GM23248 (cell line): ENCODE data around the gene ZNF536. TPM values are rescaled to one million over a fixed set of nuclear protein-coding genes. Genes with fewer than 3 reads are reported as not detected.

Source experiments
- DNase-seq: peaks from one replicate; pipeline ENCODE4 v3.0.0-alpha.2; 2015
- H2AFZ ChIP-seq: fragments of 200-600 bp; sonication (generic); 2 replicates; pipeline ENCODE4 v1.6.1; 2016; ENCODE audit warnings: antibody characterized with exemption
- H3F3A ChIP-seq: fragments of 200-600 bp; sonication (generic); 2 replicates; pipeline ENCODE4 v1.6.1; 2016; ENCODE audit warnings: mild to moderate bottlenecking, antibody characterized with exemption, mixed run types; ENCODE audit not compliant: insufficient read depth
- H3K27ac ChIP-seq: fragments of 200-600 bp; sonication (generic); 2 replicates; pipeline ENCODE4 v1.5.1; 2016; ENCODE audit warnings: mild to moderate bottlenecking
- H3K27me3 ChIP-seq: fragments of 200-600 bp; sonication (generic); replicated peaks from 2 replicates; pipeline ENCODE4 v1.6.1; 2016; ENCODE audit warnings: mild to moderate bottlenecking; ENCODE audit not compliant: insufficient read depth
- H3K36me3 ChIP-seq: fragments of 200-600 bp; sonication (generic); 2 replicates; pipeline ENCODE4 v1.6.1; 2016; ENCODE audit warnings: low read depth, mild to moderate bottlenecking
- H3K4me1 ChIP-seq: fragments of 200-600 bp; sonication (generic); 2 replicates; pipeline ENCODE4 v1.6.1; 2016; ENCODE audit warnings: mild to moderate bottlenecking; ENCODE audit not compliant: insufficient read depth
- H3K4me2 ChIP-seq: fragments of 200-600 bp; sonication (generic); one replicate; pipeline ENCODE4 v1.6.1; 2016; ENCODE audit warnings: mild to moderate bottlenecking; ENCODE audit not compliant: unreplicated experiment
- H3K4me3 ChIP-seq: fragments of 200-600 bp; sonication (generic); 2 replicates; pipeline ENCODE4 v1.5.1; 2016; ENCODE audit warnings: mild to moderate bottlenecking
- H3K79me2 ChIP-seq: fragments of 200-600 bp; sonication (generic); 2 replicates; pipeline ENCODE4 v1.6.1; 2016; ENCODE audit warnings: mild to moderate bottlenecking; ENCODE audit not compliant: insufficient read depth
- H3K9ac ChIP-seq: fragments of 200-600 bp; sonication (generic); 2 replicates; pipeline ENCODE4 v1.6.1; 2016; ENCODE audit warnings: mild to moderate bottlenecking
- H3K9me2 ChIP-seq: fragments of 200-600 bp; sonication (generic); 2 replicates; pipeline ENCODE4 v1.6.1; 2016; ENCODE audit warnings: mixed run types, mild to moderate bottlenecking, moderate library complexity; ENCODE audit not compliant: insufficient read depth
- H3K9me3 ChIP-seq: fragments of 200-600 bp; sonication (generic); one replicate; pipeline ENCODE4 v1.6.1; 2017; ENCODE audit warnings: low read depth
- H4K20me1 ChIP-seq: fragments of 200-600 bp; sonication (generic); 2 replicates; pipeline ENCODE4 v1.6.0; 2016; ENCODE audit not compliant: insufficient read depth
- EZH2 ChIP-seq: fragments of 200-600 bp; sonication (generic); IDR thresholded peaks from 2 replicates; pipeline ENCODE4 v1.6.1; 2018; ENCODE audit warnings: antibody characterized with exemption, mild to moderate bottlenecking; ENCODE audit not compliant: insufficient read depth, poor library complexity, severe bottlenecking
- EZH2phosphoT487 ChIP-seq: fragments of 200-600 bp; sonication (generic); IDR thresholded peaks from 2 replicates; pipeline ENCODE4 v1.6.1; 2018; ENCODE audit warnings: antibody characterized with exemption, moderate library complexity, mild to moderate bottlenecking, low read depth; ENCODE audit not compliant: insufficient read depth
- WGBS, 2 experiments: methylation state at CpG; one replicate each; pipeline ENCODE4 v1.1.6; 2015 to 2017; ENCODE audit warnings: low lambda C conversion rate in 2 of 2, low coverage in 1 of 2; ENCODE audit errors: missing lambda C conversion rate in 2 of 2; 5-methylcytosine and 5-hydroxymethylcytosine counted together
- in situ Hi-C: fragments of 300-500 bp; cut with MboI; formaldehyde crosslinking; loops from 2 replicates; pipeline ENCODE4 v1.15.0; 2020
- polyA plus RNA-seq: library from polyadenylated mRNA; unstranded; fragments of >200 nt; fragmentation: Nextera tagmentation; extraction: Ambion mirVana; gene quantifications from 2 replicates; pipeline ENCODE4 v1.2.1, GENCODE V29; 2016
- total RNA-seq: library from RNA; depleted of rRNA; stranded (reverse); fragments of >200 nt; shearing (Covaris generic); gene quantifications from 2 replicates; pipeline ENCODE4 v1.2.3, GENCODE V29; 2014

The ZNF536 gene
- total and polyA plus RNA-seq, 2 experiments from 2014 or later: 0.35 to 0.43 TPM

DNA sequence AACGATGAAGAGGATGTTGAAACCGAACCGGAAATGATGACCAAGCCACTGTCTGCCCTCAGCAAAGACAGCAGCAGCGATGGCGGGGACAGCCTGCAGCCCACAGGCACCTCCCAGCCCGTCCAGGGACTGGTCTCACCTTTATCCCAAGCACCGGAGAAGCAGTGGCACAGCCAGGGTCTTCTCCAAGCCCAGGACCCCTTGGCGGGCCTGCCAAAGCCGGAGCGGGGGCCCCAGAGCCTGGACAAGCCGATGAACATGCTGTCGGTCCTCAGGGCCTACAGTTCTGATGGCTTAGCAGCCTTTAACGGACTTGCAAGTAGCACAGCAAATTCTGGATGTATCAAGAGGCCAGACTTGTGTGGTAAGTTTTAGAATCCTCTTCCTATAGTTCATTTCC, 177.0 kb downstream of the ZNF536 start:
- DNase-seq: no peak
- H3K9me2 ChIP-seq: no peaks in the 10 kb centered on the region
- no peaks in the 10 kb centered on the region for H3K27me3 ChIP-seq
- 76% methylated on average over 13 of the region's 13 CpGs for WGBS, 2 experiments
- H2AFZ ChIP-seq: no peak overlapping the region
- H3K9ac ChIP-seq: no peak overlapping the region
- H3K4me2 ChIP-seq: no peak overlapping the region
- H3K9me3 ChIP-seq: no peaks in the 10 kb centered on the region
- no peak overlapping the region for H3K4me3 ChIP-seq
- H4K20me1 ChIP-seq: no peaks in the 10 kb centered on the region
- no peak overlapping the region for H3K27ac ChIP-seq
- no peak for TF ChIP-seq EZH2phosphoT487
- no peak for TF ChIP-seq EZH2
- no peaks in the 10 kb centered on the region for H3K36me3 ChIP-seq
- H3F3A ChIP-seq: no peaks in the 10 kb centered on the region
- no peaks in the 10 kb centered on the region for H3K4me1 ChIP-seq
- H3K79me2 ChIP-seq: no peaks in the 10 kb centered on the region
- in situ Hi-C loops: no loop called here

DNA sequence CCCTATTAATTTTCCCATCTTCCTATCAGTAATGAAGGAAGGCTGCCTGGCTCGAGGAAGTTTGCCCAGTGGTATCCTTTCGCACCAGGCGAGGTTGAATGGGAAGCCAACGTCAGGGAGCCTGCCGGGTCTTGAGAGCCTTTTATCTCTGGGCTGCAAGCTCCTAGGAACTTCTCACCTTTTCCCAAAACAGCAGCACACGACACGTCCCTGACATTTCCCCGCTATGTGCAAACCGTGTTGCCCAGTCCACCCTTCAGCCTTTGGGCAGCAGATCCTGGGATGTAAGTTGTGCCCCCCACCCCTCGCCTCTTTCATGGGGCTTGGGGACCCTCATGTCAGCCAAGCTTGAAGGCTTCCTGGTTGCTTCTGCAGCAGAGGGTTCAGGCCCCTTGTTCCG, 179.1 kb downstream of the ZNF536 start:
- Histone ChIP-seq H3K36me3 (no peaks in the 10 kb centered on the region), H3K27ac (no peak overlapping the region), H3K27me3 (no peaks in the 10 kb centered on the region), H3K9me2 (no peaks in the 10 kb centered on the region), H4K20me1 (no peaks in the 10 kb centered on the region), H3K4me2 (no peak overlapping the region), H3K9me3 (no peaks in the 10 kb centered on the region), H3K9ac (no peak overlapping the region), H3K4me3 (no peak overlapping the region), H3K4me1 (no peaks in the 10 kb centered on the region), H2AFZ (no peak overlapping the region), H3F3A (no peaks in the 10 kb centered on the region), H3K79me2 (no peaks in the 10 kb centered on the region)
- 70% methylated on average over 11 of the region's 11 CpGs for WGBS, 2 experiments
- DNase-seq: no peak
- in situ Hi-C loops: no loop called here
- no peak for TF ChIP-seq EZH2
- TF ChIP-seq EZH2phosphoT487: no peak

DNA sequence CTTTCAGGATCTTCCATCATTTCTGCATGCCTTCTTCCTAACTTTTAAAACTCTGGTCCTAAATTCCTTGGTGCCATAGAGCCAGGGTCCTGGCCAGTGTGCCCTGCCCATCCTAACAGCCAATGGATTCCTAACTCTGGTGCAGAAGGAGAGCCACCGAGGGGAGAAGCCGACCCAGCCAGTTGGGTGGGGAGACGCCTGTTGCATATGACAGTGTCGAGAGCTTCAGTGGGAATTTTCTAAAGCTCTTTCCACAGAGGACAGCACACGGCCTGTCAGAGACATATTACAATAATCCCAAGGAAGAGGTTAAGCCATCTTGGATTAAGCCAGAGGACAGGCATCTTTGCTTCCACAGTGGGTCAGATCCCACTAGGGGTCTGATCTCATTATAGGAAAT, 180.4 kb downstream of the ZNF536 start:
- WGBS, 2 experiments: 70 to 74% methylated on average over 5 of the region's 5 CpGs
- Histone ChIP-seq H3K27me3 (no peaks in the 10 kb centered on the region), H3K4me1 (no peaks in the 10 kb centered on the region), H3K9ac (no peak overlapping the region), H3K79me2 (no peaks in the 10 kb centered on the region), H4K20me1 (no peaks in the 10 kb centered on the region), H3F3A (no peaks in the 10 kb centered on the region), H3K9me3 (no peaks in the 10 kb centered on the region), H3K4me3 (no peak overlapping the region), H3K36me3 (no peaks in the 10 kb centered on the region), H3K9me2 (no peaks in the 10 kb centered on the region), H3K4me2 (no peak overlapping the region), H2AFZ (no peak overlapping the region), H3K27ac (no peak overlapping the region)
- DNase-seq: no peak
- in situ Hi-C loops: no loop called here
- TF ChIP-seq EZH2: no peak
- no peak for TF ChIP-seq EZH2phosphoT487

DNA sequence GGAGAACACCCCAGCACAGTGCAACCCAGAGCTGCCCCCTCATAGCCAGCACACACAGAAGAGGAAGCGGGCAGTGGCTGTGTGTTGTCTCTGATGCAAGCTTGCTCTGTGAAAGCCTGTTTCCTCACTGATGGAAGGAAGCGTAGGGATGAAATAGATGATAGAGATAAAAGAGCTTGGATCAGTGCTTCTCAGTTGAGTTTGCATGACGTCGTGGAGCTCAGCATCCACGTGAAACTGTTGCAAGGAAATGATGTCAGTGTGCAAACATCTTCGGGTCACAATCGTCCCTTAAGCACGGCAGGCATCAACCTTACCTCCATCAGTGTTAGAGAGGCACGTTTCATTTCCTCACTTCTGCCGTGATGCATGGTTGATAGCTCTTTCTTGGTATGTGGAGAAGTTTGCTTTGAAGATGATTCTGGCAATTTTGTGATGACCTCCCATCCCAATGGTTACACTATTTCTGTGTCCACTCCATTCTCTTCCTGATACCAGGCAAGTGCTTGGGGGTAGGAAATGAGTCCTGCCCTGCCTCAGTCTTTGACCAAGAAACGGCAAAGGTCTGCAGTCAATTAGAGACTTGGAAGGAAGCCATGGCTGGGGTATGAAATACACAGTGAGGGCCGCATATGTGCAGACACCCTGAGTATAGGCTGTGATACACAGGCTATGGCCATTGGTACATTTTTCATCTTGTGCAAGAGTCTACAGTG, 183.0 kb downstream of the ZNF536 start:
- WGBS, 2 experiments: 32 to 35% methylated on average over 12 of the region's 12 CpGs

DNA sequence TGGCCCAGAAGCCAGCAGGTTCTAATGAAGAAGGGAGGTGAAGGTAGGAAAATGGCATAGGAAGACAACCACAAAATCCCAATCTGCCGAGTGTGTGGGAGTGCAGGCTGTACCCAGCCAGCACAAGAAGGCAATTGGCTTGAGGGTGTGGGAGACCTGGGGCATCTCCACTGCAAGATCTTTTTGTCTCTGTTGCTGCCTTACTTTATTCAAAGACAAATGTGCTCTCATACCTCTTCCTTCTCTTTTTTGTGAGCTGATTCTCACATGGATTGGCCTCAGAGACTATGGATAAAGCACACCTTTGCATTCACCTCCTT, 183.6 kb downstream of the ZNF536 start:
- in situ Hi-C loops: no loop called here
- Histone ChIP-seq H3K4me2 (no peak overlapping the region), H2AFZ (no peak overlapping the region), H4K20me1 (no peaks in the 10 kb centered on the region), H3K36me3 (no peaks in the 10 kb centered on the region), H3K27me3 (no peaks in the 10 kb centered on the region), H3K9ac (no peak overlapping the region), H3K79me2 (no peaks in the 10 kb centered on the region), H3K4me3 (no peak overlapping the region), H3K9me2 (no peaks in the 10 kb centered on the region), H3F3A (no peaks in the 10 kb centered on the region), H3K27ac (no peak overlapping the region), H3K4me1 (no peaks in the 10 kb centered on the region), H3K9me3 (no peaks in the 10 kb centered on the region)
- 31 to 38% methylated on average over 1 of the region's 1 CpG for WGBS, 2 experiments
- DNase-seq: no peak
- TF ChIP-seq EZH2 (no peak), EZH2phosphoT487 (no peak)

More for the DNA sequence above, 183.0 kb downstream of the ZNF536 start:
- no peak overlapping the region for H3K4me2 ChIP-seq
- H3K27ac ChIP-seq: no peak overlapping the region
- no peak for TF ChIP-seq EZH2
- TF ChIP-seq EZH2phosphoT487: no peak
- no peak overlapping the region for H2AFZ ChIP-seq
- H3F3A ChIP-seq: no peaks in the 10 kb centered on the region
- no peak overlapping the region for H3K9ac ChIP-seq
- in situ Hi-C loops: no loop called here
- no peaks in the 10 kb centered on the region for H3K27me3 ChIP-seq
- H3K79me2 ChIP-seq: no peaks in the 10 kb centered on the region
- no peaks in the 10 kb centered on the region for H3K9me2 ChIP-seq
- DNase-seq: no peak
- no peaks in the 10 kb centered on the region for H3K36me3 ChIP-seq
- no peaks in the 10 kb centered on the region for H3K4me1 ChIP-seq
- no peaks in the 10 kb centered on the region for H3K9me3 ChIP-seq
- no peaks in the 10 kb centered on the region for H4K20me1 ChIP-seq
- H3K4me3 ChIP-seq: no peak overlapping the region
